Colon (tissue), 2 donors: ENCODE data around the gene AFDN.

Experiments
- FAIRE-seq: peaks from 2 replicates; lab custom pipeline; 2012; peaks lifted over from hg19 to GRCh38; lab: Jason Lieb, UNC
- donor health status: control.
- donor health status: control.

The AFDN gene

DNA sequence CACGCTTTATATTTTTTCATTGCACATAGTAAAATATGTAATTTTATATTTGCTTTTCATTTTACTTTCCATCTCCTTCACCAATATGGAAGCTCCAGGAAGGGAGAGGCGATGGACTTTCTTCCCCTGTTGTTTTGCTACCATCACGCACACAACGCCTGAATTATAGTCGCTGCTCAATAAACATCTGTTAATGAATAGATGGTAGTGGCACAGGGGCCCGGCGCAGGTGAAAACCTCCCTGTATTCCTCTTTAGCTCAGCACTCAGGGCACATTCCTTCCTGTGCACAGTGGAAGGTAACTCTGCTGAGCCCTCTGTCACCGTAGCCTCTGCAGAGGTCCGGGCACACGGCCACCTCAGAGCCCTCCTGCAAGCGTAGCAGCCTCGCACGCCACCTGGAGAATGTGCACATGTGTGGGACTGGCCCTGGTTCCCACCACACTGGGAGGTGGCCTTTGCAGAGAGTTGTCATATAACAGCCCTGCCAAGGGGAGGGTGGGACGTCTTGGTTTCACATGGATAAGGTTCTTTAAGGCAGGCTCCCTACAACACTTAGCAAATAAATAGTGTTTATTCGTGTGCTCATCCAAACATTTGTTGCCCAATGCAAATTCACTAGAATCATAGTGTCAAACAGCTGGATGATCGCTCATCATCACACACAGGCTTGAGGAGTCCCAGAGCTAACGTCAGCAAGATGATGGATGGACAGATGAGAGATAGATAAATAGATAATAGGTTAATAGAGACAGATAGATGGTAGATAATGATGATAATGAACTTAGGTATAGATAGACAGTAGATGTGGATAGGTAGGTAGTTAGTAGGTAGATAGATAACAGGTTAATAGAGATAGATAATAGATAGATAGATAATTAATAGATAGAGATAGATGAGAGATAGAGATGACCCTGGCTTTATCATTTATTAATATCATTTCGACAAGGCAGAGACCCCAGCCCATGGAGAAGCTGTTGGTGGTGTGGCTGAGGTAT, 32.3 kb upstream of the AFDN start:
- no peak for FAIRE-seq

DNA sequence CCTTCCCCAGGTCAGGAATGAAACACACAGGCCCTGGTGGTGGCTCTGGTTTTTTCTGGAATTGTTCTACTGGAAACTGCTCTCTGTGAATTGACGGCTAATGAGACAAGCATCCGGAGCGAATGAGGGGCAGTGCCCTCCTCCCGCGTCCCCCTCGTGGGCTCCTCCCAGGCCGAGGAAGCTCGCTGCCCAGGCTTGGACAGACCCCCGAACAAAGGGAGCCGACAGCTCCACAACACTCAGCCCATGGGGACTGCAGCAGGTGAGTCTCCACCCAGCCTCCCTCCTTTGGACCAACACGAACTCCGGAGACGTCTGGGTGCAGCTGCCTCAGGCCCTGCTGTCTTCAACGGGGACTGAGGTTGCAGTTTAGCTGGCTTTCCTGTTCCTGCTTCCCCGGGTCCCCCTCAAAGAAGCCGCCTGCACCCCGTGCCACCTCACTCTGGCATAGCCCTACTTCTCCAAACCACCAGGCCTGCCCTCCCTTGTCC, 31.3 kb upstream of the AFDN start:
- FAIRE-seq, result no peak

DNA sequence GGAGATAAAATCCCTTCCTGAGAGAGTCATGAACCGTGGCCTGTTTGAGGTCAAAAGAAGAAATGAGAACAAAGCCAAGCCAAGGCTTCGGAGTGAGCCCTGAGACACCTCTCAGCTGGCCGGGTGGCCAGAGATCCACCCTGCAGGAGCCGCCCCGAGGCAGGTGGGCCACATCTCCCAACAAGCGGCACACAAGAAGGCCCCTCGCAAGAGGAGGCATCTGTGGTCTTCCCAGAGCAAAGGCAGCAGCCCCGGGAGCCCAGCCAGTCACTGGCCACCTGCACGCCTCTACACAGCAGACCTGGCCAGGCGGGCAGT, 30.9 kb upstream of the AFDN start:
- no peak for FAIRE-seq

DNA sequence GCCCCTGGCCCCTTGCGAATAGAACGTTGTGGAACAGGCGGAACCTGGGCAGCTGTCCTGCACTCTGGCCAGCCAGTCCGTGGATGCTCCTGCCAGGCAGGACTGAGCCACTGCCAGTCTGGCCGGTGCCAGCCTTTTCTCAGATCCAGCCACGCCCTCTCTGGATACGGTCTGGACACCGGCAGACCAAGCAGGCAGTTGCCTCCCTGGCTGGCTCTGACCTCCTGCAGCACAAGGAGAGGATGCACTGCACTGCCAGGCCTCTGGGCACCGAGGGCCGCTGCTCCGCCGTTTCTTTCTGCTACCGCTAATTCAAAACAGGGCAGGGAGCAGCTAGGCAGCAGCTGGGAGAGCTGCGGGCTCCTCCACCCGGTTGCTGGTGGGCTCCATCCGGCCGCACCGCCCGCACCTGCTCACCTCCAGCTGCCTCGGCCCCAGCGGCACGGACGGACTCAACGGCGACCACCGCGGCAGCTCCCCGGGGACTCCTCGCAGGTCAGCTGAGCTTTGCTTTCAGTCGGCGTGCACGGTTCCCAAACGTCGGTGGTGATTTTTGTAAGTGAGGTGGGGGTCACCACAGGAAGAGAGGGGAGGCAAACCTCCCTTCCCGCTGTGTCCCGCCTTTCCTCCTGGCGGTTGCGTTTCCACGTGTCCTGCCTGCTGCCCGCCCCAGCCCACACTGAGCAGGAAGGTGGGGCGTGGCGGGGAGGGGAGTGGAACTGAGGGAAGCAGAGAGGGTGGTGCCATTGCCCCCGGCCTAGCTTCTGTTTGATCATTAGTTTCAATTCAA, 30.3 kb upstream of the AFDN start:
- no peak for FAIRE-seq

DNA sequence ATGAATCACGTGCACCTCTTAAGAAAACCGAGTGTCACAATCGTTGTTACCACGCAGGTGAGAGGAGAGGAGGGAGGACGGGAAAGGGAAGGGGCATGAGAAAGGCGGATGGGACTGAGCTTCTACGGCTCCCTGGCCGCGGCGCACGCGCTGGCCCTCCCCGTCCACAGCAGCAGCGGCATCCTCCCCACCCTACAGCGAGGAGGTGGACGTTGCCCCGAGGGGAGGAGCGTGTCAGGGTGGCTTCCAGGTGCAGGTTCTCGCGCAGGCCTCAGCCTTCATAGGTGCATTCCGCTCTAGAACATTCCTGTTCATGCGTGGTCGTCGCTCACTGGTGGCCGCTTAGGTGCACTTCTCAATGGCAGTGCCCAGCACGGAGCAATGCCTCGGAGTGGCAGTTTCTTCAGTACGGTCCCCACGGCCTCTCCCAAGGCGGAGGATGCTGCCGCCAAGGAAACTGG, 29.7 kb upstream of the AFDN start:
- FAIRE-seq, result no peak

DNA sequence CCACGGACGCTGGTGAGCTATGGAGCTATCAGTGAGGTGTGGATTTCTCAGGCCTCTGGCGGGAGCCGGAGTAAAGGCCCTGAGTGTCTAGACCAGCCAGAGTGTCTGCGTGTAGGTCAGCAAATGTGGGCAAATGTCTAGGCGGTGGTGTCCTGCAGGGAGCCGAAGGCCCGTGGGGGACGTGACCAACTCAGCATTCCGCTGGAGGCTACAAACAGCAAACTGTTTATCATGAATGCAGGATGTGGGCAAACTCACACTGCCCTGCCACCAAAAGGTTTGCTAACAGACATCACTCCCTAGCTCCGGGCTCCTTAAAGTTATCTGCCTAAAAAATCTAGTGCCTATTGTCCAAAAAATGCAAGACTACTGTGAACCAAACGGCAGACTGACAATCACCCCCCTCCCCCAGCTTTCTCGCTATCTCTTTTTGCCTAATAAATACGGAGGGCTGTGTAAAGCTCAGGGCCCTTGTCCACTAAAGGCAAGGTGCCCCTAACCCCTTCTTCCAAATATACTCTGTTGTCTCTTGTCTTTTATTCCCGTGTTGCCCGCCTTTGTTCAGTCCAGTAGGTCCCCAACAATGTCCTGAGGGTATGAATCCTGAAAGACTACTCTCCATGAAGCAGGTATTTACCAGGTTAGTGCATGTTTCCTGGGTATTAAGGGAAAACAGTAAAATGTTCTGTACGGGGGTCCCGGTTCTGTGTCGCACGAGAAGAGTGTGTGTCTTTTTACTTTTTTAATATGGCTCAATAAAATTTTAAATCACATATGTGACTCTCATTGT, 29.0 kb upstream of the AFDN start:
- no peak for FAIRE-seq

DNA sequence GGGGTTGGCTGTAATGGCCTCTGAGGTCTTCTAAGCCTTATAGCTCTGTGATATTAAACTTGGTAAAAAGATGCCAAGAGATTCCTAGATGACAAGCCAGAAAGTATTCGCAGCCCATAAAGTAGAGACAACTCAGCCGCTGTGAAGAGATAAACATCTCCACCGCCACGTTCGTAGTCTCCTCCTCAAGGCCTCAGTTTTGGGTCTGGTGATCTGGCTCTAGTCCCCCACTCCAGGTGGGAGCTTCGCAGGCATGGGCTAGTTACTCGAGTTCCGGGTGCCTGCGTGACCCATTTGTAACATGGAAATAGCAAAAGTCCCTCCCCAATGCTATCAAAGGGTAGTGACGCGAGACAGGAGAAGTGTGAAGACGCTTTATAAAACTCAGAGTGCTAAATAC, 28.3 kb upstream of the AFDN start:
- no peak for FAIRE-seq

DNA sequence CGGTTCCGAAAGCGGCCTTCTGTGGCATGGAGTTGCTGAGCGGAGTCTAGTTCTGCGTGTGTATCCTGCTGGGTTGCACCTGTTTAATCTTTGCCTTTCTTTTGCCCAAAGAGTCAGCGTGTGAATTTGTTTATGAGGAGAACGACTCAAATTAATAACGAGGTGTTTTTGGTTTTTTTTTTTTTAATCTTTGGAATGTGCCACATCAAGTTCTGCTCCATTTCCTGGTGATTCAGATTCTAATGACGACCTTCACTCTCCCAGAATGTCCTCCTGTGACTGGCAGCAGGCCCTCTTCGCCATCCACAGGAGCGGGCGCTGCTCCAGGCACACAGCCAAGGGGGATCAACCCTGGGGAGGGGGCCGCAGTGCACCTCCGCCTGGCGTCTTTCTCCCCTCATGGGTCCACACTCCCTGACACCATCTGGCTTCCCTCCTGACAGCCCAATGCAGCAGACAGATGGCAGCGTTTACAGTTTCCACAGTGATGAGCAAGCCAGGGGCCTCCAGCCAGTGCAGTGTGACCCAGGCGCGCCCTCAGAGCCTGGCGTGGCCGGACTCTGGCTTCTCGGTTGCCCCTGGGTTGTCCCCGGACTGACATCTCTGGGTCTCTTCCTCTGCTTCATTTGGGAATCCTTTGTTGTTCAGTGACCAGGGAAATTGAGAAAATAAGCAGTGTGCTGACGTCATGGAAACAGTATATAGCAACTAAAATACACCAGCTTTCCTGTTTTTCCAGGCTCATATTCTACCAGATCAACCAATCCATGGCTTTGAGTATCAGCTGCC, 27.5 kb upstream of the AFDN start:
- FAIRE-seq, result no peak

DNA sequence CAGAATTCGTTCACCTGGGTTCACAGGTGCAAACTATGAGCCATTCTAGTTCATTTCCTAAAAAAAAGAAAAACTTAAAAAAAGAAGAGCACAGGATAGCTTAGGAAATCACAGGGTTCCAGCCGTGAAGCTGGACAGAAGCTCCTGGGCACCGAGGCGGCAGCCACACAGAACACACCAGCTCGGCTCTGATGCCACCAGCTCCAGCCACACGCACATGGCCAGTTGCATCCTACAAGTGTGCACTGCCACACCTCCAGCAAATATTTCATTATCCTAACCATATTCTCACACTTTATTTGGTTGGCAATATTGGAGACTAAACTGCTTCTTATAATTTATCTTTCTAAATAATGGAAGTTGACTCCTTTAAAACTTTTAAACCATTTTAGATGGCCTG, 26.2 kb upstream of the AFDN start:
- FAIRE-seq, result no peak

DNA sequence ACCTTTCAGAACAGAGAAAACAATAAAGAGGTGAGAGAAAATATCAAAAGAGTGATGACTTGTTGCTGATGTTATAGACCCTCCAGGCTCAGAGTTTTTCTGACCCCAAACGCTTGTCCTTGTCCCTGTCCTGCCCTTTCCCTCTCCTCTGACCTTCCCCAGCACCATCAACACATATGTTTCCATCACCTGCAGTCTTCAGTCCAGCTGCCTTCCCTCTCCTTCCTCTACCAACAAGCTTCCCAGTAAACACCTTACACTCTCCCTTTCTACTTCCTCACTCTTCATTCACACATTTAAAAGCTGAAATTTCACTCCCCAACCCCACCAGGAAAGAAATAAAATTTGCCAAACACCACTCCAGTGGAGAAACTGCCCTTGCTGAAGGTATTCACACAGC, 25.4 kb upstream of the AFDN start:
- FAIRE-seq, result no peak

DNA sequence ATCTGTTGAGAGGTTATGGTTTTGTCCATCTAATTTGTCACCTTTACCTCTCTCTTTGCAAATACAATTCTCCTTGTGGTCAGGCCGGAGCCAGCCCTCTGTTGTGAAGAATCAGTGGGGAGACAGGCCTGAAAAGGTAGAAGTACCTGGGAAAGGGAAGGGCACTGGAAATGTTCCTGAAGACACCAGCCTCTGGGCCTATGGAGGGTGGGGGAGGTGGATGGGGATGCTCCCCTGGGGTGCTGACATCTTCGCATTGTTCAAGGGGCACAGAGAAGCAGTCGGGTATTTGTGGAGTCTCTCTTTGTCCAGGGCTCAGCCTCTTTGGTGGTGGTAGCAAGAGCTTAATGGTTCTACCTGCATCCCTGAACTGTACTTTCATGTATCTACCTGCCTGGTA, 24.4 kb upstream of the AFDN start:
- no peak for FAIRE-seq

DNA sequence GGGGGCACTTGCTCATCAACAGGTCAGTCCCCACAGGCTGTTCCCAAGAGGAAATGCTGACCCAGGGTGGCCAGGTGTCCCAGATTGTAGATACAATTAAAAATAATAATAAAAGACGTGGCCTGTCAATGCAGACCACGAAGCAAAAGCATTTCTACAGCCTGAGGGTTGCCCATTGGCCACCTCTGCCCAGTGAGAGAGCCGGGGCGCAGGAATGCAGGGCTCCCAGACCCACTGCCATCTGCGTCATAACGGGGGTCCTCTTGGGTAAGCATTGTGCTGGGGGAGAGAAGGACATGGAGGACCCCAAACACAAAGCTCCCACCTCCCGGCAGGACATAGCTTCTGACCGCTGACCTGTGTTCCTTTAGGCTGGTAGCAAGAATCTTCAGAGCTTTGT, 22.9 kb upstream of the AFDN start:
- no peak for FAIRE-seq

DNA sequence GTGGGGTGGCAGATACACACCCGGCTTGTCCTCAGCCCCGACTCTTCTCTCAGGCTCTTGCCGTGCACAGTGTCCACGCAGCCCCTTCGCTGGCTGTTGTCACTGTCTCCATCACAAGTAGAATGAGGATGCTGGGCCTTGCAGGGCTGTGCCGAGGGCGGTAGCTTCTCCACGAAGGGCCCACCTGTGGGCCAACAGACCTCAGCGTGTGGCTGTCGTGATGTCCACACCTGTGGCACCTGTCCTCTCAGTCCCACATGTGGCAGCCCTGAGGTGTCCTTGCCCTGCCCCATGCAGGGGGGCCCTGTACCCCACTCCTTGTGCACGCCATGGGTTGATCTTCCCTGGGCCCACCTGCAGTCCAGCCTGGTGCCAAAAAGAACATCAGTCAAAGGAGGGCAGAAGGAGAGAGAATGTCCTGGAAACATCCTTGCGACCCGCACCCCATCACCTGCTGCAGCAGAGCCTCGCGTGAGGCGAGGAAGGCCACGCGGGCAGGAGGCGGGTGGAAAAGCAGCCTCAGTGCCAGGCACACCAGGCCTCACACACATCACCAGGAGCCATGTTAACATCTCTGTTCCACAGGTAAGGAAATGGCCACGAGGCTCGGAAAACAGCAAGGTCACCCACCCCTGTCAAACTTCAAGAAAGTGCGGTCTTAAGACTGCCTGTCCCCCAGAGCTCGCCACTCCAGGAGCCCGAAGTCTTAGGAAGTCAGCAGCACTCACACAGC, 22.3 kb upstream of the AFDN start:
- no peak for FAIRE-seq

DNA sequence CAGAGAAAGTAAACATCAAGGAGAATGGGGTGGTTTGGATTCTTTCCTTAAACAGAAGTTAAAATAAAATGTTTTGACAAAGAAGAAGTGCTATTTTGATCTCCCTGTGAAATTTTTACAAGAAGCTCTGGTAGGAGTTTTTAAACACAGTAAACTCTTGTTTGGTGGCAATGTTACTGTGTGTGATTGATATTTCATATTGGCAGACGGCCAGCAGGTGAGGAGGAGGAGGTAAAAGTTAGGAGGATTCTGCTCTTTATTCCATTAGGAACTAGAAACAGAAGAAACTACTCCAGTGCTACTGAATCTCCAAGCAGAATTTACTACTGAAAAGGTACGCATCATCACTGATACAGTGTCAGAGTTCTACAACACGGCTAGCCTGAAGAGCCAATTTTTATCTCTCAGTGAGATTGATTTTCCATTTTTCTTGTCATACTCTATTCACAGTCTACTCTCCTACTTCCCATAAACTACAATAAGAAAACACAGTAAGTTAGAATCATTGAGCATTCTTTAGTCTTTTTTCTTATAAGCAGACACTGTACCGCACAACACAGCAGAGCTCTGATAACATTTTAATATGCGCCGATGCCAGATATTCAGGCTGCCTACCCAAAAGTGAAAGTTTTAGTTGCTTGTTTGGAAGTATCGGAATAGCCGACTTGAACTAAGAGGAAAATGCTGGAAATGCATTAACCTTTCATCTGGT, 21.2 kb upstream of the AFDN start:
- no peak for FAIRE-seq

DNA sequence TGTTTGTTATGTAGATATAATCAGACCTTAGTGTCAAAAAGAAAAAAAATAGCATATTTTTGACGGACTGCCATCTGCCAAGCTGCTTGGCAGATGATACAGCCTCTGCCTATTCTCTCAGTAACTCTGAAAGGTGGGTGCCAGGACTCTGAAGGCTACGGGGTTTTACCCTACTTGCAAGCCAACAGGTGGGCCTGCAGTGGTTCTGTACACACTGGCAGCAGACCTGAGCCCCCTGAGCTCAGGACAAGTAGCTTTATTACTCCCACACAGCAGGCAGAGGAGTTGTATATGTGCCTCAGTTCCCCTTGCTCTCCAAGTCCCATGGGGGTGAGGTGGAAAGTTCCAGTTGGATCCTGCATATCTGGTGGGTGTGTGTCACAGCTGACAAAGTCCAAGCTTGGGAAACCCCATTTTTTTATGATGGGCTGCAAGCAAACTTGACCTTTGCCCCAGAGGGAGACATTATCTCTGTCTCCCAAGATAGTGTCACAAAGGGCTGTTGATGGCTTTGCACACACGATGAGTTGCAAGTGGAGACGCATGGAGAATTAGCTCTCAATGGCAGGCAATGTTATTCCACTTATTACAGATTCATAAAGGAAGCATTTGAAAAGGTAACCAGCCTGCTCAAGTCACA, 20.5 kb upstream of the AFDN start:
- no peak for FAIRE-seq

DNA sequence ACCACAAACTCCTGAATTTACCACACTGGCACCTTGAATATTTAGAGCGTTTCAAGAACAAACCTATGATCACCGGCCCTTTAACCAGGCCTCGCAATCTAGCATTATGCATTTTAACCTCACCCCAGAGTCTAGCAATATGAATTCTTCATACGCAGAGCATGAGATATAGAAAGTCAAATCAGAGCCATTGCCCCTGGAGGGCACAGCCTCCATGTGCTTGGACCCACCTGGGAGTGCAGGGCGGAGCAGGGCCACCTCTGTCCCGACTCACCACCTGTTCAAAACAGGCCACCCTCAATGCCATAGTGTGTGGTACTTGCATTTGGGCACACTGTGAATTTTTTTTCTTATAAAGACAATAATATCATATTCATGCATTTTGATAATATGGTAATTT, 19.5 kb upstream of the AFDN start:
- FAIRE-seq, result no peak

DNA sequence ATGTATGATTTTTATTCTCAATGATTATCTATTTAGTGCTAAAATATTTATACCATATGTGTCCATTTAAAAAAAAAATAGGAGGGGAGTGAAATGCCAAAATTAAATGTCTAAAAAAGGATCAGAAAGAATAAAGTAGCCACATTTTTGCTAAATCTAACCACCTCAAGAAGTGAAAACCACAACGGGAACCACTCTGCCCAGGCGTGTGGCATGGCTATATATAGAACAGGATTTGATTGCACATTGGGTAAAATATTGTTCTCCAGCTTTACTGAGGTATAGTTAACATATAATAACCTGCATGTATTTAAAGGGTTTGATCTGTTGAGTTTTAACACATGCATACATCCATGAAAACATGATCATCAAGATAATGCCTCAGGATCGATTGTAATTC, 19.0 kb upstream of the AFDN start:
- FAIRE-seq, result no peak

DNA sequence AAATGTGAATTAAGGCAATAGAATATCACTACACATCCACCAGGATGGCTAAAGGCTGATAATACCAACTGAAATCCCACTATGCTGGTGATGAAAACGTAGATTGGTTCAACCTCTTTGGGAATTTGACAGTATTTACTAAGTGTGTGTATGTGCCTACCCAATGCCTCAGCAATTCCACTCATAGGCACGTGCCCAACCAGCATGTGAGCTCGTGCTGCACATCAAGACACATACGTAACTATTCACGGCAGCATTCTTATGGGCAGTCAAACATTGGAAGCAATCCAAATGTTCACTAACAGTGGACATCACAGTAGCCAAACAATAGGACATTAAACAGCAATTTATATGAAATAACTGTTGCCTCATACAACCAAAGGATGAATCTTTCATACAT, 15.7 kb upstream of the AFDN start:
- no peak for FAIRE-seq

DNA sequence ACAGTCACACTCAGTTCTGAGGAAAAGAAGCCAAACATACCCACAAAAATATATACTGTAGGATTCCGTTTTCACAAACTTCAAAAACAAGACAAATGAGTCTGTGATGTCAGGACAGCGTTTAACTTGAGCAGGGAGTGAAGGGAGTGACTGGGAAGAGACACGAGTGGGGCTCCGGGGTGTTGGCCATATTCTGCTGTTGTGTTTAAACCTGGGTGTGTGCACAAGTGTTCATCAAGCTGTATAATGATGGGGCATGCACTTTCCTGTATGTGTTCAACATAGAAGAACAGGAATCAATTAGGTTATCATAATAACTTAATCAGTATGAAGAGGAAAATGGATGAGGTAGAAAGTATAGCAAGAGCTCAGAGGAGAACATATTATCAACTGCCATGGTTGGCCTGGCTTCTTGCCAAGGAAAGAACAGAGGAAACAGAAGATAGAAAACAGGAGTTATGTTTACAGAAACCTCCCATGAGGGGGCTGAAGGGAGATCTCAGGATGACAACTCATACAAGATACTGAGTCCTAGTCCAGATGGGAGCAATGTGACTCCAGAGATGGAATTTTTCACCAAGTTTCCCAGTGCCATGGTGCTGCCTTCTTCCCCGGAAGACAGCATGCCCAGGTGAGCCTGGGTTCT, 15.1 kb upstream of the AFDN start:
- FAIRE-seq, result no peak
